SK-N-DZ (cell line): ENCODE measurements around the gene EYA3. TPM values are rescaled to one million over a fixed set of nuclear protein-coding genes. Genes with fewer than 3 reads are reported as not detected.

ENCODE experiments used
- DNase-seq: peaks from one replicate; pipeline ENCODE4 v3.0.0-alpha.2; 2015; ENCODE audit warnings: low spot score
- polyA plus RNA-seq, 2 experiments: library from polyadenylated mRNA; depleted of rRNA; stranded (reverse); fragments of >200 nt; gene quantifications; 2 replicates each; pipeline ENCODE4 v1.2.3, GENCODE V29; 2014

Gene EYA3, protein sequence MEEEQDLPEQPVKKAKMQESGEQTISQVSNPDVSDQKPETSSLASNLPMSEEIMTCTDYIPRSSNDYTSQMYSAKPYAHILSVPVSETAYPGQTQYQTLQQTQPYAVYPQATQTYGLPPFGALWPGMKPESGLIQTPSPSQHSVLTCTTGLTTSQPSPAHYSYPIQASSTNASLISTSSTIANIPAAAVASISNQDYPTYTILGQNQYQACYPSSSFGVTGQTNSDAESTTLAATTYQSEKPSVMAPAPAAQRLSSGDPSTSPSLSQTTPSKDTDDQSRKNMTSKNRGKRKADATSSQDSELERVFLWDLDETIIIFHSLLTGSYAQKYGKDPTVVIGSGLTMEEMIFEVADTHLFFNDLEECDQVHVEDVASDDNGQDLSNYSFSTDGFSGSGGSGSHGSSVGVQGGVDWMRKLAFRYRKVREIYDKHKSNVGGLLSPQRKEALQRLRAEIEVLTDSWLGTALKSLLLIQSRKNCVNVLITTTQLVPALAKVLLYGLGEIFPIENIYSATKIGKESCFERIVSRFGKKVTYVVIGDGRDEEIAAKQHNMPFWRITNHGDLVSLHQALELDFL
- 11.8 and 18.6 TPM in 2 replicates for polyA plus RNA-seq (2014; cell fraction: cytosol; rRNA removed)
- polyA plus RNA-seq (2014; cell fraction: nucleus; rRNA removed), result 9.3 and 17.9 TPM in 2 replicates

GRCh38 chr1:28088168-28088961 lies at the start of gene EYA3:
Gene EYA3 (minus strand): TSS chr1:28088610. CDS start chr1:28058026, 30,584 bp downstream.
- DNase-seq, result peak; percentile 96

- DNase-seq, result no peak
Measured at GRCh38 chr1:28136922-28137613, 48.7 kb upstream of the EYA3 start.

GRCh38 chr1:28136169-28136921 lies 47.9 kb upstream of the EYA3 start:
- no peak for DNase-seq

DNA sequence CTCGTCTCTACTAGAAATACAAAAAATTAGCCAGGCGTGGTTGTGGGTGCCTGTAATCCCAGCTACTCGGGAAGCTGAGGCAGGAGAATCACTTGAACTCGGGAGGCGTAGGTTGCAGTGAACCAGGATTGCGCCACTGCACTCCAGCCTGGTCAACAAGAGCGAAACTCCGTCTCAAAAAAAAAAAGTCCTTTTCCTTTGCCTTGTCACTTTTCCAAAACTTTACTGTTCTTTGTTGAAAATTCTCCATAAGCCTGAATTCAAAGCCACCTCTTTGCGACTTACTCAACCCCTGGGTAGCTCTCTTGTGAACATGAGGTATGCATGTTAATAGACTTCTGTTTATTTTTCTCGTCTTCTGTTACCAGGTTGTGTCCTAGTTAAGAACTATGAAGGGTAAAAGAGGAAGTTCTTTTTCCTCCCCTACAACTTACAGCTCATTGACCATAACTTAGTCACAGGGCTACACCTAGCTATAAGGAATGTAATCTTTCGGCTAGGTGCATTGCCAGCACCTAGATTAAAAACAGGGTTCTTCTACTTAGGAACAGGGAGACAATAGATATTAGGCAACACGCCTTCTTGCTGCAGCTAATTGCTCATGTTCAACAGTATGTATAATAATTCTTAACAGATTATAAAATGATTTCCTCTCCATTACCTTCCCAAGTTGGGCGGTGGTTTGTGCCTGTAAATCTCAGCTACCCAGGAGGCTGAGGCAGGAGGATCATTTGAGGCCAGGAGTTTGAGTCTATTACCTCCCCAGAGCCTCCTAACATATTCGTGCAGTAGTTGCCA lies 47.2 kb upstream of the EYA3 start:
- DNase-seq, result no peak

GRCh38 chr1:28134651-28135207 lies 46.3 kb upstream of the EYA3 start:
- DNase-seq, result no peak

DNA sequence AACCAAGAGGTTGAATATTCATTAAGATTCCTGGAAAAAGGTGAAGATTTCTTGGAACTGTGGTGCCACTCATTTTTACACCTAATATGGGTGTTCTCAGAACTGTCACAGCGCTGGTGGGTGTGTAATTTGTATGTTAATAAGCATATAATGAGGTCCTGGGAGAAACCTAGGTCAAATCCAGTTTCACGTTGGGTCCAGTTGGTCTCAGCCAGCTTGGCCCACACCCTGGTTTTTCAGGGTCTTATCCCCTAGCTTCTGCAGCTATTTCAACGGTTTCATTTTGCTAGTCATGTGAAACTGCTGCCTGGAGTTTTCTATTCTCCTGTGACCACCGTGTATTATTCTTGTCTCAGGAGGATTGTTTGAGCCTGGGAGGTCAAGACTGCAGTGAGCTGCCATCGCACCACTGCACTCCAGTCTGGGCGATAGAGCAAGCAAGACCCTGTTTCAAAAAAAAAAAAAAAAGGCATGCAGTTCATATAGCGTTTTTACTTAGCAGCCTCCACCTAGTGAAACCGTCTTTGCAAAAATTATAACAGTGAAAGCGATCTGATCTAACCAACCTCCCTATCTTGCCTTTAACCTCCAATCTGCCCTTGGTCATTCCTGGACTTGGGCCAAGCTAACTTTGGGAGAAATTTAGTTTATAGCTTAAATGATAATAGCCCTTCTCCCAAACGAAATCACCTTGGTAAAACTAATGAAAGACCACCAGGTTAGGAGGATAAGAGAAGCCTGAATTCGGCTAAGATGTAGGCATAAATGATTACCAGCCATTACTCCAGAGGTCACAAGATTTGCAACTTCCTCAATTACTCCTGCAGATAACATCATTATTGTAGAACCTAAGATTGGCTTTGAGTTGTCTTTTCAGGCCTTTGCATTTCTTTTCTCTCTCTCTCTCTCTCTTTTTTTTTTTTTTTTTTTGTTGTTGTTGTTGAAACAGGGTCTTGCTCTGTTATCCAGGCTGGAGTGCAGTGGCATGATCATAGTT lies 44.1 kb upstream of the EYA3 start:
- DNase-seq, result no peak

DNA sequence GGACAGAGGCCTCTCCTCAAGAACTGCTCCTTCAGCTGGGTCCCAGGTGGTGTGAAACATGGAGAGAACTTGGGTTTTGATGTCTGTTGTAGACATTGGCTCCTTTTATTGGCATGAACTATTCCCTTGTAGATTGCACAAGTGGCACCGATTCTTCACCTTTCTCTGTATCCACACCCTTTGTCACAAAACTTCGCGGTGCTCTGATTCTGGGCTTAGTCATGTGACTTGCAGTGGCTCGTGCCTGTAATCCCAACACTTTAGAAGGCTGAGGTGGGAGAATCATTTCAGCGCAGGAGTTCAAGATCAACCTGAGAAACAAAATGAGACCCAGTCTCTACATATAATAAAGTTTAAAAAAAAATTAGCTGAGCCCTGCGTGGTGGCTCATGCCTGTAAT lies 42.5 kb upstream of the EYA3 start:
- DNase-seq, result no peak

DNA sequence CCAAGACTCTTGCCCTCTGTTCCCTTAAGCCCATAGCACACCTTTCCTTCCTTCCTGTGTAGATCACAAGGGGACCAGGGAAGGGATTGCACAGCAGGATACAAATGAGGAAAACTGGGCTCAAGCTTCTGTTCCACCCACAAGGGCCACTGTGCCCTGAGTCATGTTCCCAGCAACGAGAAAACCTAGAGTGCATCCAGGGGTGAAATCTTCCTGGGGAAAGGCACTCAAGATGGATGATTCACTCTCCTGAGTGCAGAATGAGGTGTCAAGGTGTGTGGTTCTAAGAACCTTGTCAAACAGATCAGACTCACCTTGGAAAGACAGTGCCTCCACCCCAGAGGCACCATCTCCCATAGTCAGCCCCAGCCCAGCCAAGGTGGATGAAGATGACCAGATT lies 40.7 kb upstream of the EYA3 start:
- no peak for DNase-seq

DNA sequence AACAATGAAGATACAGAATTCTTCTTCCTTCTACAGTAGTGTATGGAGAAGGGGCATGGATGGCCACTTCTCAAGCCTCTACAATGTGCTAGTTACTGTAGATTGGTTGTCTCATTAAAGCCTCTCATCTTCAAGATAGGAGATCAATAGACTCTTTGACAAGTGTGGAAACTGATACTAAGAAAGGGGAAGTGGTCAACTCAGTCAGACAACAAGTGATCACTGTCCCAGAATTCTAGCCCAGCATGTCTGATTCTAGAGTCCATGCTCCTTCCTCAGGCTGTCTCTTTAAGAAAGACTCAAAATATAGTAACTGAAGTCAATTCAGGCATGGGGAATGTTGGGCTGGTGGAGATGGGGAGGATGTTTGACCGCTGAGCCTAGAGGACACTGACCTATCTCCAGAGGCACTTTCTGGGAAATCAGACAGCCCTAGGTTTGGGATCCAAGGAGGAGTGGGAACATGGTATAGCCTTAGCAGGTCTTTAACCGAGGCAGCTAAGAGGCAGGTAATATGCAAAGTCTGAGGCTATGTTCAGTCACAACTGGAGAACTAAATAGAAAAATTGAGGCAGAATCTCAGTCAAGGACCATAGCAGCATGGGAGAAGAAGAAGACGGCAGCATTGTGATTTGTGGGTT lies 39.3 kb upstream of the EYA3 start:
- no peak for DNase-seq

GRCh38 chr1:28126783-28127490 lies 38.5 kb upstream of the EYA3 start:
- no peak for DNase-seq

DNA sequence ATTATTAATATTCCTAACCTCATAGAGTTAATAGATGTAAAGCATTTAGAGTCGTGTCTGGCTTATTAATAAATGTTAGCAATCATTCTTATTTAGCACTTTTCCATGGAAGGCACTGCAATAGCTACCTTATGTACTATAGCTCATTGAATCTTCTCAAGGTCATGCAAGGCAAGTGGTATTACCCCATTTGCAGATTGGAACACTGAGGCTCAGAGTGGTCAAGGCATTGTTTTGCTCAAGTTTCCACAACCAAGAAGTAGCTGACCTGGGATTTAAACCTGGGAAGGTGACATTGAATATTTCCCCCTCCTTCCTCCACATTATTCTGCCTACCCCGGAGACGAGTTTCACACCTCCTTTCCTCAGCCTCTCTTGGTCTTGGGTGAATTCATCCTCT lies 37.8 kb upstream of the EYA3 start:
- no peak for DNase-seq

DNA sequence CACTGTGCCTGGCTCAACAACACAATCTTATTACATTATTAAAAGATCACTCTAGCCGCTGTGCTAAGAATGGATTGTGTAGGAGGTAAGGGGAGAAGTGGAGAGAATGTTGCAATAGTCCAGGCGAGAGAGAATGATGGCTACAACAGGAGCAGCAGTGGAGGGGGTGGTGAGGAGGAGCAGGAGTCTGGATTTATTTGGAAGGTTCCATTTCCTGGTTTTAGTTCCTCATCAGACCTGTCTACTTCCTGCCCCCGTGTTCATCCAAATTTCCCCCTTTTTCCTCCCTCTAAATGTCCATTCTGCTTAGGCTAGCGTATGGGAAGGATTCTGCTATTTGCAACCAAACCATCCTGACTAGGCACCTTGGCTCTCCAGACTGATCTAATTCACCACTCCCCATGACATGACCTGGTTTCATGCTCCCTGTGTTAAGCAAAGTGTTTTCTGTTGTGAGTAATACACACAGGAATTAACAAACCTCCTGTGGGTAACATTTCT lies 35.1 kb upstream of the EYA3 start:
- DNase-seq, result no peak

DNA sequence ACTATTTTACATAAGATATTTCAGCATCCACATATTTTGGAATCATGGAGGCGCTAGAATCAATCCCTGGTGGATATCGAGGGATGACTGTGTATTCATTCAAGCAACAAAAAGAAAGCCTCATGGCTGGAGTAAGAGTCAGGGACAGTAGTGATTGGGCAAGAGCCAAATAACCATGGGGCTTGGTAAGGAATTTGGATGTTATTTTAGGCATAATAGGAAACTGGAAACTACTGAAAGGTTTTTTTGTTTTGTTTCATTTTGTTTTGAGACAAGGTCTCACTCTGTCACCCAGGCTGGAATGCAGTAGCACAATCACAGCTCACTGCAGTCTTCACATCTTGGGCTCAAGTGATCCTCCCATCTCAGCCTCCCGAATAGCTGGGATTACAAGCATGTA lies 33.8 kb upstream of the EYA3 start:
- no peak for DNase-seq

DNA sequence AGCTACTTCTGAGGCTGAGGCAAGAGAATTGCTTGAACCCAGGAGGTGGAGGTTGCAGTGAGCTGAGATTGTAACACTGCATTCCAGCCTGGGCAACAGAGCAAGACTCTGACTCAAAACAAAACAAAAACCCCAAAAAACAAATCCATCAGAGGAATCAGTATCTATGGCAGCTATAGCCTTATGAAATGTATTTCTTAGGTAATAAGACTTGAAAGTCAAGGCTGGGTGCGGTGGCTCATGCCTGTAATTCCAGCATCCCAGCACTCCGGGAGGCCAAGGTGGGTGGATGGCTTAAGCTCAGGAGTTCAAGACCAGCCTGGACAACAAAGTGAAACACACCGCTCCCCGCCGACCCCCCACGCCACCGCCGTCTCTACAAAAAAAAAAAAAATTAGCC lies 31.1 kb upstream of the EYA3 start:
- no peak for DNase-seq

- DNase-seq, result no peak
Measured at GRCh38 chr1:28118640-28119307, 30.4 kb upstream of the EYA3 start.

DNA sequence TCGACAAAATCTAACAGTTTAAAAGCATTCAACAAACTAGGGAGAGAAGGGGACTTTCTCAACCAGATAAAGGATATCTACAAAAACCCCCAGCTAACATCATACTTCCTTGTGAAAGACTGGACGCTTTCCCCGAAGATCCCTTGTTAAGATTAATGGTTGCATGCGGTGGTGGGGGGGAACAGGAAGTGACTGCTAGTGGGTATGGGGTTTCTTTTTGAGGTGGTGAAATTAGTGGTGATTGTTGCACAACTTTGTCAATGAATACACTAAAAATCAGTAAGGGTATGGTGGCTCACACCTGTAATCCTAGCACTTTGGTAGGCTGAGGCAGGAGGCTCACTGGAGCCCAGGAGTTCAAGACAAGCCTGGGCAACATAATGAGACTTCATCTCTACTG lies 26.9 kb upstream of the EYA3 start:
- DNase-seq, result no peak

DNA sequence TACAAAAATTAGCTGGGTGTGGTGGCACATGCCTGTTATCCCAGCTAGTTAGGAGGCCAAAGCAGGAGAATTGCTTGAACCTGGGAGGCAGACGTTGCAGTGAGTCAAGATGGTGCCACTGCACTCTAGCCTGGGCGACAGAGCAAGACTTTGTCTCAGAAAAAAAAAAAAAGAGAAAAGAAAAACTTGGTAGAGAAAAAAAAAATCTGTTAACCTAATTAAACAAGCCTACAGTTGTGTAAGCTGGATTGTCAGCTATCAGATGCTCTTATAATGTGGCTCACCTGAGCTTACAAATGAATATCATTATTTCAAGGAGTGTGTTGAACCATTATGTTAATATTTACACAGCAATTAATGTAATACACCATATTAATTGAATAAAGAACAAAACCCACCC lies 26.4 kb upstream of the EYA3 start:
- DNase-seq, result no peak
